GM21529 (cell line): ENCODE results near the gene TRMT112.
A peak's percentile ranks its signal among the peaks of the same experiment; 100 is the strongest.
"Not testable (repeated sequence)": the region's sequence is repeated elsewhere in the genome, so short reads cannot be mapped to it uniquely, and the experiment has no call there.

Experiments used
- ATAC-seq: cut with Tn5 transposase; IDR thresholded peaks from one replicate; pipeline ENCODE4 v1.9.1; 2021; ENCODE audit not compliant: unreplicated experiment

TRMT112 gene

DNA sequence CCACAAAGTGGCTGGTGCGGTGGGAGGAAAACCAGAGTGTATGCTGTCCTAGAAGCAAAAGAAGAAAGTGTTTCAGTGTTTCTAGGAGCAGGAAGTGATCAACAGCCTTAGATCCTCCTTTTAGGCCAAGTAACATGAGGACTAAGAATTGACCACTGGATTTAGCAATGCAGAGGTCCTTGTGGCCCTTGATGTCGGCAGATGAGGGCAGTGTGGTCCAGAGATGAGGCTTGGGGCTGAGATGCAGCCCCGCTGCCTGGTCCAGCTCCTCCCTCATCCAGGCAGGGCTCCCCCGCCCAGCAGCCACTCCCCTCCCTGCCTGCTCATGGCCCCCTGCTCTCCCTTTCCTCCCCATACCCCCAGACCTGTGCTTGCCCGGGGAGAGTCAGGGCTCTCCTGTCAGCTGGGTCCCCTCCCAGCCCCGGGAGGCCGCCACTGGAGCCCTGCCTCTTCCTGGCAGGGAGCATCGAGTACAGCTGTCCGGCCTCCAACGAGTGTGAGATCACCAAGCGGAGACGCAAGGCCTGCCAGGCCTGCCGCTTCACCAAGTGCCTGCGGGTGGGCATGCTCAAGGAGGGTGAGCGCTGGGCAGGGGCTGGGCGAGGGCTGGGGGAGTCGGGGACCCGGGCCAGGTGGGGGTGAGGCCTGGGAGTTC is 3.7 kb downstream of the TRMT112 start:
- ATAC-seq = no peak

- no peak for ATAC-seq
Observed at GRCh38 chr11:64312947-64313346, 4.4 kb downstream of the TRMT112 start.

GRCh38 chr11:64307795-64308194 is 9.6 kb downstream of the TRMT112 start:
- ATAC-seq = not testable (repeated sequence)

DNA sequence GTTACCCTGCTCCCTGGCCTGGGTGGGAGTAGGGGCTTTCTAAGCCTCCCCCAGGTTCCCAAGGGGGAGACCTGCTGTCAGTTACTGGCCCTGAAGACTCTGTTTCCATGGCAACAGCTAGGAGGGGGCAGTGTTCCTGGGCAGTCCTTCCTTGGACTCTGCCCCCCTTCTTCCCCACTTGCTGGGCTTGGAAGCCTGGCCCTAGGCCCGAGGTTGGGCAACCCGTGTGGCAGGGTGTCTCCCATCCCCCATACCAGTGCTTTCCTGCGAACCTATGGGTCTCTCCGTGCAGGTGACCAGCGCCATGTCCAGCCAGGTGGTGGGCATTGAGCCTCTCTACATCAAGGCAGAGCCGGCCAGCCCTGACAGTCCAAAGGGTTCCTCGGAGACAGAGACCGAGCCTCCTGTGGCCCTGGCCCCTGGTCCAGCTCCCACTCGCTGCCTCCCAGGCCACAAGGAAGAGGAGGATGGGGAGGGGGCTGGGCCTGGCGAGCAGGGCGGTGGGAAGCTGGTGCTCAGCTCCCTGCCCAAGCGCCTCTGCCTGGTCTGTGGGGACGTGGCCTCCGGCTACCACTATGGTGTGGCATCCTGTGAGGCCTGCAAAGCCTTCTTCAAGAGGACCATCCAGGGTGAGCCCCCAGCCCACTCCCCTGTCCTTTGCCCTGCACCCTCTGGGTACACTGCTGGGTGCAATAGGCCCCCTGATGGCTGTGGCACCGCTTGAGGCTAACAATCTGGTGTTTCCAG is 10.3 kb downstream of the TRMT112 start:
- no peak for ATAC-seq

- ATAC-seq = no peak
Observed at GRCh38 chr11:64306563-64306875, 10.8 kb downstream of the TRMT112 start.

DNA sequence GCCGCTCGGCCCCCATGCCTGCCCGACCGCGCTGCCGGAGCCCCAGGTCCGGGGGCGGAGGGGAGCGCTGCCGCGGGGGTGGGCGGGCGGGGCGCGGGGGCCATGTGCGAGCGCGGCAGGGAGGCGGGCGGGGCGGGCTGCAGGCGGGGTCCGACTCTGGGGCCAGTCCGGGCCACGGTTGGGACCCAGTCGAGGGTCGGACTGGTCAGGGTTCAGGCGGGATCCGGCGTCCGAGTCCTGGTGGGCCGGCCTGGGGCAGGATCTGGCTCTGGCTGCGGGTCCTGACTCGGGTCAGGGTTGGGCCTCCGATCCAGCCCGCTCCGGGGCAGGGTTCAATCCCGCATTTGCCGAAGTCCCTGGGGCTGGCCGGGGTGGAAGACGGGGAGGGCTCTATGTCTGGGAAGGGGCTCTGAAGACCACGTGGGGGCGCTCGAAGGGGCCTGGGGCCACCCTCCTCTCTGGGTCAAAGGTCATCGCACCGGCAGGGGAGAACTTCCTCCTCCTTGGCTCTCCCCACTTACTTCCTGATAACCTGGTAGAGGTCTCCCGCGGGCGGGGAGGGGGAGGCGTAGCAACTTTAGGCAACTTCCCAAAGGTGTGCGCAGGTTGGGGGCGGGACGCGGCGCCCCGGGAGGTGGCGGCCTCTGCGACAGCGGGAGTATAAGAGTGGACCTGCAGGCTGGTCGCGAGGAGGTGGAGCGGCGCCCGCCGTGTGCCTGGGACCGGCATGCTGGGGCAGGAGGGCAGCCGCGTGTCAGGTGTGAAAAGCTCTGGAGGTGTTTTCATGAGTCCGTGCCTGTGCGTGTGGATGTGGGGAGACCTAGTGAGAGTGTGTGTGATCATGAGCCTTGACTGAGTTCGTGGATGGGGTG is 11.4 kb downstream of the TRMT112 start:
- peak; percentile 27 for ATAC-seq

DNA sequence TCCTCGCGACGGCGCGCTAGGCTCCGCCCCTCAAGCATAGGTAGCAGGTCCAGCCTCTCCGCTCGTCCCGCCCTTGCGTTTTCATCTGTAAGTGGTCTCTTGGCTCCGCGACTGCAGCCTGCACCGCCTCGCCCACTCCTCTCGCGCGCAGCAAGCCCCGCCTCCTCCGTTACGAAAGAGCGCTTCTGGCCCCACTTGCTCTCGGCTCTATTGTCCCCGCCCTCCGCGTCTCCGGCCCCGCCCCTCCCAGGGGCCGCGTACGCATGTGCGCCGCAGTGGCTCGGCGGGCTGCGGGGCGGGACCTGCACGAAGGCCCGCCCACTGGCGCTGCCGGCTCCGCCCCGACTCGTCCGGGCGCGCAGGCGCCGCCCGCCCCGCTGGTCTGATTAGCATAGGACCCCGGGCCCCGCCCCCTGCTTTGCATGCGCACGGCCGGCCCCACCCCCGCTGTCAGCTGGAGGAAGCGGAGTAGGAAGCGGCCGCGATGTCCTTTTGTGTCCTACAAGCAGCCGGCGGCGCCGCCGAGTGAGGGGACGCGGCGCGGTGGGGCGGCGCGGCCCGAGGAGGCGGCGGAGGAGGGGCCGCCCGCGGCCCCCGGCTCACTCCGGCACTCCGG is 12.2 kb downstream of the TRMT112 start, which contains the start of gene ESRRA:
Gene ESRRA, plus strand, starts transcription at position 450 of the 616 bp plus-strand sequence. CDS start 1,656 bp downstream, outside the sequence.
- ATAC-seq = peak; percentile 70

DNA sequence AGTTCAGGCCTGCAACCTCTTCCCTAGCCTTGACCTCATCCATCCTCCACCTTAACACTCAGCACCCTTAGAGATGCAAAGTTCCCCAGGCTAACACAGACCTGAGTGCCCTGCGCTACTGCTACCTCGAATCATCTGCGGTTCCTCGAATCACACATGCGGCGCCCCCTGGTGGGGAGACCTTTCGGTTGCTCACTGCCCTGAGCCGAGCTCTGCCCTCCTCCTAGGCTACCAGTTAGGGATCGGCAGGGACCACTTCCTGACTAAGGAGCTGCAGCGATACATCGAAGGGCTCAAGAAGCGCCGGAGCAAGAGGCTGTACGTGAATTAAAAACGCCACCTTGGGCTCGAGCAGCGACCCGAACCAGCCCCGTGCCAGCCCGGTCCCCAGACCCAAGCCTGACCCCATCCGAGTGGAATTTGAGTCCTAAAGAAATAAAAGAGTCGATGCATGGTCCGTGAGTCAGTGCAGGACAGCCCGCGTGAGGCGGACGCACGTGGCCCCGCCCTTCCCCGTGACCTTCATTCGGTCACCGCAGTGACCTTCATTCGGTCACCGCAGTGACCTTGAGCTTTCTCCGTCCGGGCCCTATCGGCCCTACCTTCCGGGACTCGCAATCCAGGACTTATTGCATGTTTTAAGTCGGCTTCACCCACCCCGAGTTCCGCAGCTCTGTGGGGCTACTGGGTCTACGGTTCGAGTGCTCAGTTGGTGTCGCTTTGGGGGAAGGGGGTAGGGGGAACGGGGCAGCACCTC is 12.9 kb downstream of the TRMT112 start:
- peak; percentile 30 for ATAC-seq

DNA sequence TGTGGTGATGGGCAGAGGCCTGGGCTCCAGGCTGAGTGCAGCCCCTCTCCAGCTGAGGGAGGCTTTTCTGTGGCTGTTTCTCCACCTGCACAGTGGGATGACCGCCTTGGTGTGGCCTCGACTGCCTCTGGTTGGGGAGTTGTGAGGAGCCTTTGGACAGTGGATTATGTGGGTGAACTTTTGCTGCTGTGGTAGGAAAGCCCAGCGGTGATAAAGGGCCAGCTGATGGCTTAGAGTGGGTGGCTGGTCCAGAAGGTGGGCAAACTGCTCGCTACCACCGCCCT is 13.4 kb downstream of the TRMT112 start:
- no peak for ATAC-seq

DNA sequence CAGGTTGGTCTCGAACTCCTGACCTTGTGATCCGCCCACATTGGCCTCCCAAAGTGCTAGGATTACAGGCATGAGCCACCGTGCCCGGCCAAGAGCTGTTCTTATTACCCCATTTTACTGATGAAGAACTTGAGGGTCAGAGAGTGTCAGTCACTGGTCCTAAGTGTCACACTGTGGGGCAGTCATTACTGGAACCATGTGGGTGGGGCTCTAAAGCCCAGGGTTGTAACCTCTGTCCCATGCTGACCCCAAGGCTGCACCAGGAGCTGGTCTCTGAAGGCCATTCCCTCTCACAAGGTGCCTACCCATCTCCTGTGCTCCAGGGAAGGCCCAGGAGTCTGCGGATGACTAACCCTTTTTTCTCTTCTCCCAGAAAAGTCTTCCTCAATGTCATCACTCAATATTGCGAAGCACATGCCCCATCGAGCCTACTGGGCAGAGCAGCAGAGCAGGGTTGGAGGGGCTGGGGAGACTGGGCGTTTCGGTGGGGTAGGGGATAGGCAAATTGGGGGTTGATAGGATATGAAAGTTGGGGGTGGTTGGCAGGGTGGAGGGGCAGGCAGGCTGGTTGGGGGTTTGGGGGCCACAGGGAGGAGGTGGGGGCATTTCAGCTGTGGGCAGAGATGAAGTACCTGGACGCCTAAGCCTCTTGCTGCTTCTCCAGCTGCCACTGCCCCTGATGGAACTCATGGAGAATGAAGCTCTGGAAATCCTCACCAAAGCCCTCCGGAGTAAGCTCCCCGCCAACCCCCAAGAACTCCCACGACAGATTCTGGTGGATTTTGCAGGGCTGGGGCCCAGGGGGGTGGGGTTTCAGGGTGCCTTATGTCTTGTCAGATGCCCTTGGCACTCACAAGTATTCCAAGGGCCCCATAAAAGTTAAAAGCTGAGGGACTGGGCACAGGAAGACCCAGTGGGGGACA is 14.0 kb downstream of the TRMT112 start:
- no peak for ATAC-seq

DNA sequence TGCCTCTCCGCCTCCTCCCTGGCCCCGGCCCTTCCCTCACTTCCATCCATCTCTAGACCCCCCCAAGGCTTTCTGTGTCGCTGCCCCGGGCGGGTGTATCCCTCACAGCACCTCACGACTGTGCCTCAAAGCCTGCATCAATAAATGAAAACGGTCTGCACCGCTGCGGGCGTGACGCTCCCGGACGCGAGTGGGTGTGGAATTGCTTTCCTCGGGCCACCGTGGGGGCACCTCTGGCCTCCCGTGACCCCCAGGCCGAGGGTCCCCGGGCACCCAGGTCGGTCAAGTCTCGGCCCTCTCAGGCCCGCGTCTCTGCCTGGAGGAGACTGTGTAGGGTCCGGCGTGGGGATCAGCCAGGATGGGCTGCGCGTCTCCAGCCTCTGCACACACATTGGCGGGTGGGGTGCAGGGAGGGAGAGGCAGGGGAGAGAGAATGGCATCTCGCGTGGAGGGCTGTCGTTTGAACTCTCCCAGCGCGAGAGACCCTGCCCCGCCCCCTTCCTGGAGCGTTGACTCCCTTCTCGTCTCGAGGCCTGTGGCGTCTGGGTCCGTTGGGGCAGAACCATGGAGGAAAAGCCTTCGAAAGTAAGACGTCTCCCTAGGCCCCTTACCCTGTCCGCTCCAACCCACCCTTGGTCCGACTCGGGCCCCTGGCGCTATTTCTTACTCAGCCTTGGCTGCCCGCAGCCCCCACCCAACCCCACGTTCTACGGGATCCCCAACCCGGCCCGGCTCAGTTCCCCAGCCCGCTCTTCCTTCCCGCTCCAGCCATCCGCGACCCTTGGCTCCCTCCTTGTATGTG is 17.3 kb downstream of the TRMT112 start, which contains the start of gene CATSPERZ:
Gene CATSPERZ, plus strand, starts transcription at position 512 of the 802 bp plus-strand sequence. Its CDS starts 53 bp downstream, at position 565.
- ATAC-seq = no peak

GRCh38 chr11:64298966-64299846 is 18.2 kb downstream of the TRMT112 start:
- ATAC-seq = no peak

DNA sequence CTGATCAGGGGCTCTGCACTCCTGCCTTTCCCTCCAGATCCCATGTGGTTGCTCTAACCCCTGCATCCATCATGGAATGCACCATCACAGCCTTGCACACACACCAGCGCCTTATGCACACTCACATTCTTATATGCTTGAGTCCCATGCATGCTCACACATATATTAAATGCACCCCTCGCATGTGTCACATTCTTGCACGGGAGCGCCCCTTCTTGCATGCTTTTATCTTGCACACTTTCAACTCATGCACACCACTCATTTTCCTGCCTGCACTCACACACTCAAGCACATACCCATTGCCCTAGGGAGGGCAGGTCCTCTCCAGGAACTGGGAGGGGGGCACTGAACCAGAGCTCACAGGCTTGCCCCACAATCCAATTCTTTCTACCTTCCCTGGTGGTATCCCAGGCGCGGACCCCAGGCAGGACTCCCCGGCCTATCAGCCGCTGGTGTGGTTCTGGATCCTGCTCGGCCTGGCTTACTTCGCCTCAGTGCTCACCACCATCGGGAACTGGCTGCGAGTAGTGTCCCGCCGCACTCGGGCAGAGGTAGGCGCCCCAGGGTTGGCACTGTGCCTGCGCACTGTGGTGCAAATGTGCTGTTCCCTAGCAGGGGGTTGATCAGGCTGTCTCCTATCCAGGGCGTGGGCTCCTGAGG is 19.5 kb downstream of the TRMT112 start:
- ATAC-seq = no peak

GRCh38 chr11:64296830-64297698 is 20.3 kb downstream of the TRMT112 start:
- no peak for ATAC-seq

- no peak for ATAC-seq
Observed at GRCh38 chr11:64296236-64296635, 21.1 kb downstream of the TRMT112 start.

DNA sequence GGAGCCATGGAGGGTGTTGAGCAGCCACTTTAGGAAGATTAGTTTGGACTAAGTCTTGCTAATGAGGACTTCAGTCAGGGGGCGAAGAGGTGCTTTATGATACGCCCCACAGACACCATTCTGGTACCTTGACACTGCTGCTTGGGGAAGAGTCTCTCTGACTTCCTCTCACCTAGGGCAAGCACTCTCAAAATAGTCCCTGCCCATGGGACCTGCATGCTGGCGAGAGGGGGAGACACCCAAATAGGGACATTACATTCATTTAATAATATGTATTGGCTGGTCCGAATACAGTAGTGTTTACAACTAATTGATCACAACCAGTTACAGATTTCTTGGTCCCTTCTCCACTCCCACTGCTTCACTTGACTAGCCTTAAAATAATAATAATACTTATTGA is 21.6 kb downstream of the TRMT112 start:
- no peak for ATAC-seq
